Measurements from ENCODE around the gene EPC2.
"Not testable (repeated sequence)": the region's sequence is repeated elsewhere in the genome, so short reads cannot be mapped to it uniquely, and the experiment has no call there.

- TF ChIP-seq, protein P1, sequence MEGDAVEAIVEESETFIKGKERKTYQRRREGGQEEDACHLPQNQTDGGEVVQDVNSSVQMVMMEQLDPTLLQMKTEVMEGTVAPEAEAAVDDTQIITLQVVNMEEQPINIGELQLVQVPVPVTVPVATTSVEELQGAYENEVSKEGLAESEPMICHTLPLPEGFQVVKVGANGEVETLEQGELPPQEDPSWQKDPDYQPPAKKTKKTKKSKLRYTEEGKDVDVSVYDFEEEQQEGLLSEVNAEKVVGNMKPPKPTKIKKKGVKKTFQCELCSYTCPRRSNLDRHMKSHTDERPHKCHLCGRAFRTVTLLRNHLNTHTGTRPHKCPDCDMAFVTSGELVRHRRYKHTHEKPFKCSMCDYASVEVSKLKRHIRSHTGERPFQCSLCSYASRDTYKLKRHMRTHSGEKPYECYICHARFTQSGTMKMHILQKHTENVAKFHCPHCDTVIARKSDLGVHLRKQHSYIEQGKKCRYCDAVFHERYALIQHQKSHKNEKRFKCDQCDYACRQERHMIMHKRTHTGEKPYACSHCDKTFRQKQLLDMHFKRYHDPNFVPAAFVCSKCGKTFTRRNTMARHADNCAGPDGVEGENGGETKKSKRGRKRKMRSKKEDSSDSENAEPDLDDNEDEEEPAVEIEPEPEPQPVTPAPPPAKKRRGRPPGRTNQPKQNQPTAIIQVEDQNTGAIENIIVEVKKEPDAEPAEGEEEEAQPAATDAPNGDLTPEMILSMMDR (conservative IDR thresholded peaks at IDR 0.05; ENCODE audit: low read length): not testable (repeated sequence)
- TF ChIP-seq EZH2phosphoT487 (IDR thresholded peaks at IDR 0.05; ENCODE audit: borderline replicate concordance): not testable (repeated sequence)
Measured at GRCh38 chr2:148688011-148688410, 43.5 kb downstream of the EPC2 start.
